ENCODE results near the gene CITED2.

DNA sequence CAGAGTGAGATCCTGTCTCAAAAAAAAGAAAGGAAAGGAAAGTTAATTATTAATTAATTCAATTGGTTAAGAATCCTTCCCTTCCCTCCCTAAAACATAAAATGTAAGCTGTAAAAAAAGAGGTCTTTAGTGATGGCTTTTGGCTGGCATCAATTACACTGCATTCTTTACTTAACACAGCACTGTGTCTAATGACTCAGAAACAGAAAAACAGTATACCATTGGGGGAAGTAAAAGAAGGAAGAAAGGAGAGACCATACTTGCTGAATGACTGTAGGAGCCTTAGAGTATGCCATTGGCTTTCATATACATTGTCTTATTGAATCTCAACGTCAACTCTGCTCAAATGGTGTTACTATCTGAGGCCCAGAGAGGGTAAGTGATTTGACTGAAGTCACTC lies 18.3 kb upstream of the CITED2 start:
- TF ChIP-seq EP300 (IDR thresholded peaks at IDR 0.05; ENCODE audit: borderline replicate concordance) (no peak), CEBPB (IDR thresholded peaks at IDR 0.05) (no peak), YY1 (IDR thresholded peaks at IDR 0.05; ENCODE audit: low read depth) (no peak), RAD21 (IDR thresholded peaks at IDR 0.05; ENCODE audit: low read depth) (no peak), FOXM1 (IDR thresholded peaks at IDR 0.05; ENCODE audit: borderline replicate concordance, low read depth) (no peak), EGR1 (IDR thresholded peaks at IDR 0.05) (no peak), TAF1 (IDR thresholded peaks at IDR 0.05; ENCODE audit: low read depth) (no peak), NFIC (IDR thresholded peaks at IDR 0.05) (no peak), TCF12 (IDR thresholded peaks at IDR 0.05; ENCODE audit: low read depth) (no peak)
- TF ChIP-seq, protein P1, sequence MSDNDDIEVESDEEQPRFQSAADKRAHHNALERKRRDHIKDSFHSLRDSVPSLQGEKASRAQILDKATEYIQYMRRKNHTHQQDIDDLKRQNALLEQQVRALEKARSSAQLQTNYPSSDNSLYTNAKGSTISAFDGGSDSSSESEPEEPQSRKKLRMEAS (IDR thresholded peaks at IDR 0.05): no peak
- TF ChIP-seq, protein P2, sequence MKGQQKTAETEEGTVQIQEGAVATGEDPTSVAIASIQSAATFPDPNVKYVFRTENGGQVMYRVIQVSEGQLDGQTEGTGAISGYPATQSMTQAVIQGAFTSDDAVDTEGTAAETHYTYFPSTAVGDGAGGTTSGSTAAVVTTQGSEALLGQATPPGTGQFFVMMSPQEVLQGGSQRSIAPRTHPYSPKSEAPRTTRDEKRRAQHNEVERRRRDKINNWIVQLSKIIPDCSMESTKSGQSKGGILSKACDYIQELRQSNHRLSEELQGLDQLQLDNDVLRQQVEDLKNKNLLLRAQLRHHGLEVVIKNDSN (IDR thresholded peaks at IDR 0.05): no peak
- TF ChIP-seq, protein P3, sequence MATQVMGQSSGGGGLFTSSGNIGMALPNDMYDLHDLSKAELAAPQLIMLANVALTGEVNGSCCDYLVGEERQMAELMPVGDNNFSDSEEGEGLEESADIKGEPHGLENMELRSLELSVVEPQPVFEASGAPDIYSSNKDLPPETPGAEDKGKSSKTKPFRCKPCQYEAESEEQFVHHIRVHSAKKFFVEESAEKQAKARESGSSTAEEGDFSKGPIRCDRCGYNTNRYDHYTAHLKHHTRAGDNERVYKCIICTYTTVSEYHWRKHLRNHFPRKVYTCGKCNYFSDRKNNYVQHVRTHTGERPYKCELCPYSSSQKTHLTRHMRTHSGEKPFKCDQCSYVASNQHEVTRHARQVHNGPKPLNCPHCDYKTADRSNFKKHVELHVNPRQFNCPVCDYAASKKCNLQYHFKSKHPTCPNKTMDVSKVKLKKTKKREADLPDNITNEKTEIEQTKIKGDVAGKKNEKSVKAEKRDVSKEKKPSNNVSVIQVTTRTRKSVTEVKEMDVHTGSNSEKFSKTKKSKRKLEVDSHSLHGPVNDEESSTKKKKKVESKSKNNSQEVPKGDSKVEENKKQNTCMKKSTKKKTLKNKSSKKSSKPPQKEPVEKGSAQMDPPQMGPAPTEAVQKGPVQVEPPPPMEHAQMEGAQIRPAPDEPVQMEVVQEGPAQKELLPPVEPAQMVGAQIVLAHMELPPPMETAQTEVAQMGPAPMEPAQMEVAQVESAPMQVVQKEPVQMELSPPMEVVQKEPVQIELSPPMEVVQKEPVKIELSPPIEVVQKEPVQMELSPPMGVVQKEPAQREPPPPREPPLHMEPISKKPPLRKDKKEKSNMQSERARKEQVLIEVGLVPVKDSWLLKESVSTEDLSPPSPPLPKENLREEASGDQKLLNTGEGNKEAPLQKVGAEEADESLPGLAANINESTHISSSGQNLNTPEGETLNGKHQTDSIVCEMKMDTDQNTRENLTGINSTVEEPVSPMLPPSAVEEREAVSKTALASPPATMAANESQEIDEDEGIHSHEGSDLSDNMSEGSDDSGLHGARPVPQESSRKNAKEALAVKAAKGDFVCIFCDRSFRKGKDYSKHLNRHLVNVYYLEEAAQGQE (IDR thresholded peaks at IDR 0.05; ENCODE audit: low read depth): no peak

Data from Ishikawa (cell line).